HFFc6 (cell line): Measurements from ENCODE around the gene DYNLT5. TPM values are rescaled to one million over a fixed set of nuclear protein-coding genes. Genes with fewer than 3 reads are reported as not detected.

Experiments
- DNase-seq: peaks from one replicate; pipeline ENCODE4 v3.0.0-alpha.2; 2018
- H3K27ac Mint-ChIP-seq: 2 replicates; pipeline ENCODE4 v1.8.0; 2020; ENCODE audit warnings: mild to moderate bottlenecking, mixed read lengths
- H3K27me3 Mint-ChIP-seq: 2 replicates; pipeline ENCODE4 v1.8.0; 2021; ENCODE audit warnings: mild to moderate bottlenecking, moderate library complexity, mixed read lengths; ENCODE audit not compliant: insufficient read depth
- H3K36me3 Mint-ChIP-seq: 2 replicates; pipeline ENCODE4 v1.8.0; 2021; ENCODE audit warnings: low read depth, mixed read lengths
- H3K4me1 Mint-ChIP-seq: 2 replicates; pipeline ENCODE4 v1.8.0; 2020; ENCODE audit warnings: low read depth, mixed read lengths
- H3K4me3 Mint-ChIP-seq: 2 replicates; pipeline ENCODE4 v1.8.0; 2020; ENCODE audit warnings: mild to moderate bottlenecking, moderate library complexity, mixed read lengths
- H3K9me3 Mint-ChIP-seq: 2 replicates; pipeline ENCODE4 v1.8.0; 2020; ENCODE audit warnings: mild to moderate bottlenecking, mixed read lengths
- total RNA-seq, 6 experiments: library from RNA; stranded (reverse); fragmentation: NEBNext Ultra II Directional; extraction: Animal tissue kit (Norgen Biotek cat#: 25700); gene quantifications; 2 replicates in 1 of 6; 3 replicates in 5 of 6; pipeline ENCODE4 v1.2.3, GENCODE V29; 2021
- TF ChIP-seq, protein P1 (sequence below): fragments of 200-600 bp; sonication (generic); IDR thresholded peaks from 2 replicates; pipeline ENCODE4 v1.5.0; 2021; ENCODE audit warnings: antibody characterized with exemption, mild to moderate bottlenecking

The DYNLT5 gene
- total RNA-seq, 6 experiments from 2014 or later = 0.69 to 2.4 (median 1.8) TPM

DNA sequence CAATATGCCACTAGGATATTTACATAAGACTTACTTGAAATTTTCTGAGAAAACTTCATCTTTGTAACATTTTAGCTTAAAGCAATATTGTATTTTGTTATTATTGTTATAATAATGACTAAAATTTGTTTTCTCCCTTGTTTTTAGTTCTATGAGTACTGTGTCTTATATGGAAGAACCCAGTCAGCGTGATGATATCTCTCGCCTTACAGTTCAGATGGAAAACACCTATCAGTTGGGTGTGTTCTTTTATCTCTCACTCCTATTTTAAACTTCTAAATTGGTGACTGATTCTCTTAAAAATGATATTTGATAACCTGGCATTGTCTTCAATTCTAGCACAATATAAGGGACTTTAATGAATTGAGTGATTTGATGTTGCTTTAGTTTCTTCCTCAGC is 18.0 kb downstream of the DYNLT5 start:
- no peak for DNase-seq
- TF ChIP-seq, protein P1, sequence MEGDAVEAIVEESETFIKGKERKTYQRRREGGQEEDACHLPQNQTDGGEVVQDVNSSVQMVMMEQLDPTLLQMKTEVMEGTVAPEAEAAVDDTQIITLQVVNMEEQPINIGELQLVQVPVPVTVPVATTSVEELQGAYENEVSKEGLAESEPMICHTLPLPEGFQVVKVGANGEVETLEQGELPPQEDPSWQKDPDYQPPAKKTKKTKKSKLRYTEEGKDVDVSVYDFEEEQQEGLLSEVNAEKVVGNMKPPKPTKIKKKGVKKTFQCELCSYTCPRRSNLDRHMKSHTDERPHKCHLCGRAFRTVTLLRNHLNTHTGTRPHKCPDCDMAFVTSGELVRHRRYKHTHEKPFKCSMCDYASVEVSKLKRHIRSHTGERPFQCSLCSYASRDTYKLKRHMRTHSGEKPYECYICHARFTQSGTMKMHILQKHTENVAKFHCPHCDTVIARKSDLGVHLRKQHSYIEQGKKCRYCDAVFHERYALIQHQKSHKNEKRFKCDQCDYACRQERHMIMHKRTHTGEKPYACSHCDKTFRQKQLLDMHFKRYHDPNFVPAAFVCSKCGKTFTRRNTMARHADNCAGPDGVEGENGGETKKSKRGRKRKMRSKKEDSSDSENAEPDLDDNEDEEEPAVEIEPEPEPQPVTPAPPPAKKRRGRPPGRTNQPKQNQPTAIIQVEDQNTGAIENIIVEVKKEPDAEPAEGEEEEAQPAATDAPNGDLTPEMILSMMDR = no peak
- no peaks in the 10 kb centered on the region for H3K9me3 Mint-ChIP-seq
- no peak overlapping the region for H3K27ac Mint-ChIP-seq
- H3K36me3 Mint-ChIP-seq = no peaks in the 10 kb centered on the region
- H3K4me1 Mint-ChIP-seq = no peaks in the 10 kb centered on the region
- peaks cover 4% of the 10 kb centered on the region; the same call in 1 of the 2 replicates for H3K27me3 Mint-ChIP-seq
- no peak overlapping the region for H3K4me3 Mint-ChIP-seq

DNA sequence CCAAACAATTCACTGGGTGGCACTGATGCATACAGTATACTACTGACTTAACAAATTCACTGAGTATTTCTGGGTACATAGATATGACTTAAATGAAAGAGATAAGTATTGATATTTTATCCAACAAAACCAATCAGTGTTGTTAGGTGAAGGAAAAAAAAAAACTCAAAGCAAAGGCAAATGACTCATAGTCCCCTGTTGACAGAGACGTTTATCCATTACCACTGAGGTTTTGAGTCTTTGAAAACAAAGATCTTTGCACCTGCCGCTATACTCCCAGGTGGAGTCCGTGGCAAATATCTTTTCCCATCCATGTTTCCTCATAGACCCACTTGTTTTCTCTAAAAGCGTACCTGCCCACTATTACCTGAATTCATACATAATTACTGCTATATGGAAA is 18.4 kb downstream of the DYNLT5 start:
- Mint-ChIP-seq H3K27me3 (peaks cover 4% of the 10 kb centered on the region; the same call in 1 of the 2 replicates), H3K9me3 (no peaks in the 10 kb centered on the region), H3K4me1 (no peaks in the 10 kb centered on the region), H3K27ac (no peak overlapping the region), H3K36me3 (no peaks in the 10 kb centered on the region), H3K4me3 (no peak overlapping the region)
- no peak for DNase-seq
- TF ChIP-seq, protein P1 = no peak

DNA sequence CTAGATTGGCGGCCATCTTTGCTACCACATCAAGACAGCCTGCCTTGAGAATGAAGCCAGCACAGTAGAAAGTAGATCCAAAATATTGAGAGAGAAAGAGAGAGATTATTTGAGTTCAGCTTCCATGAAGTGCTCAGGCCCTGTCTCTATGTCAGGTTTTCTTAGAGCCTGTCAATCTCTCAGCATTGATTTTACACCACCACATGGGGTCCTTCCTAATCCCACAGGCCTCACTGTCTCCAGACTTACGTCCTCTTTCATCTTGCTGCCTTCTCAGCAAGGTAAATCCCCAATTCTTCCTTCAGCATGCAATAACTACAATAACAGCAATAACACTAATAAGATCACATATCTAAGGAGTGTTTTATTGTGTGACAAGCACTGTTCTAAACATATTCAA is 21.0 kb downstream of the DYNLT5 start:
- no peak overlapping the region for H3K4me3 Mint-ChIP-seq
- H3K9me3 Mint-ChIP-seq = no peaks in the 10 kb centered on the region
- H3K27me3 Mint-ChIP-seq = no peaks in the 10 kb centered on the region
- TF ChIP-seq, protein P1 = no peak
- no peaks in the 10 kb centered on the region for H3K4me1 Mint-ChIP-seq
- no peak for DNase-seq
- H3K27ac Mint-ChIP-seq = no peak overlapping the region
- no peaks in the 10 kb centered on the region for H3K36me3 Mint-ChIP-seq

DNA sequence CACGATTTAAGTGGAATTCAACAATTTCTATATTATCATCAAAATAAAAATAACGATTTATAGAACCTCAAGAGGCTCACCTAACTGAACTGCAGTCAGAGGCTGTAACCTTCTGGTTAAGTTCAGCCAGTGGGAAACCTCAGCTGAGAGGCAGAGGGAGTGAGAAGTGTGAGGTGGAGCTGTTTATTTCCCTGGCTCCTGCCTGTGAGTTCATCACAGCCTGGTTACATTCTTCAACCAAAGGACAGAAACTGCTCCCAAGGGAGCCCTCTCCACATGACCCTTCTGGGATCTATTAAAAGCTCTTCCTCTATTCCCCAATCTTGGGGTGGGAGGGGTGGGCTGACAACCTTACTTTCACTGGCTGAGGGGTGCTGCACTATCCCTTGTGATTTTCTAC is 22.2 kb downstream of the DYNLT5 start:
- no peaks in the 10 kb centered on the region; the same call in 1 of the 2 replicates for H3K27me3 Mint-ChIP-seq
- H3K36me3 Mint-ChIP-seq = no peaks in the 10 kb centered on the region
- TF ChIP-seq, protein P1 = no peak
- H3K4me1 Mint-ChIP-seq = peaks cover 11% of the 10 kb centered on the region; the same call in 1 of the 2 replicates
- H3K9me3 Mint-ChIP-seq = no peaks in the 10 kb centered on the region
- no peak overlapping the region for H3K27ac Mint-ChIP-seq
- DNase-seq = no peak
- H3K4me3 Mint-ChIP-seq = no peak overlapping the region

DNA sequence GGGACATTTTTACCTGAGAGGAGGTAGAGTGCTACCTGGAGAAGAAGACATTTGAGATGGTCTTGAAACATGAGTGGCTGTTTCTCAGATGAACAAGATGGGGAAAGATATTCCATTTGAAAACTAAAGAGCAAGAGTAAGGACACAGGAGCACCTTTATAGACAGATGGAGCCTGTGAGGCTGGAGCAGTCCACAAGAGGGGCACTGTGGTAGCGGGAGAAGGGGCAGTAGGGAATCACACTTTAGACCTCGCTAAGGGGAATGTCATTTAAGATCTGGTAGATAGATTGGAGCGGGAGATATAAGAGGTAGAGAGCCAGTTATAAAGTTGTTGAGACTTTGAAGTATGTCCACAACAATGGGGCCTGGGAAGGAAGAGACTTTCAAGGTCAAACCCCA is 23.4 kb downstream of the DYNLT5 start:
- Mint-ChIP-seq H3K27ac (no peak overlapping the region), H3K27me3 (peaks cover 4% of the 10 kb centered on the region), H3K9me3 (peaks cover 5% of the 10 kb centered on the region; the same call in 1 of the 2 replicates), H3K36me3 (no peaks in the 10 kb centered on the region), H3K4me3 (no peak overlapping the region), H3K4me1 (peaks cover 14% of the 10 kb centered on the region; the same call in 1 of the 2 replicates)
- TF ChIP-seq, protein P1 = no peak
- no peak for DNase-seq

DNA sequence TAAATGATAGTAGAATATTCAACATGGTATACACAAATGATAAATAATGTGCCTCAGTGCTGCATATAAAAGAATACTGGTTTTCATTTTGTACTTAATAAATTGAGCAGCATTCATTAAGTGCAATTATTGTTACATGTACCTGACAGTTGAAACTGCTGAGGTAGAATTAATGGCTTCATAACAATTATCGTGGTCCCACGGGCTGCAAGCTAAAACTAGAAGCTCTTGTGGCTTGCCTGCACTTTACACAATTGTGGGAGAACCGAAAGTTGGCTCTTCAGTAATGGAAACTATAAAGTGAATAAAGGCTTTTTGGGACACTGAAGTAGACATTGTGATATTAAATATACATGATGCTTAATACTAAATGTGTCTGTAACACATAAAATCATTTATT is 25.6 kb downstream of the DYNLT5 start:
- TF ChIP-seq, protein P1 = no peak
- Mint-ChIP-seq H3K27ac (no peak overlapping the region), H3K27me3 (peaks cover 14% of the 10 kb centered on the region), H3K36me3 (no peaks in the 10 kb centered on the region), H3K4me3 (no peak overlapping the region), H3K4me1 (peaks cover 14% of the 10 kb centered on the region; the same call in 1 of the 2 replicates), H3K9me3 (peaks cover 10% of the 10 kb centered on the region)
- no peak for DNase-seq
